ENCODE measurements around the gene COL4A1. TPM values are rescaled to one million over a fixed set of nuclear protein-coding genes. Genes with fewer than 3 reads are reported as not detected.

The COL4A1 gene
- total and polyA plus RNA-seq, 2 of the 13 experiments (the other 11 are each of a cell fraction or from before 2014, with no cell fraction given): not detected

- no TSS peak for BruUV-seq (replicated peaks)
- H3K27me3 ChIP-seq (ENCODE audit: control insufficient read depth in 1 of 2, insufficient read depth in 2 of 2, low read length in 2 of 2): peaks cover 0 to 16% of the 10 kb centered on the region in 2 experiments; a peak in 1 of 5 replicates
- peaks cover 21% of the 10 kb centered on the region for H3K4me1 ChIP-seq (ENCODE audit: insufficient read depth, low read length)
- H3K4me2 ChIP-seq (ENCODE audit: low read depth, low read length): no peak overlapping the region
- in situ Hi-C loops (cut with HindIII; ENCODE audit: extremely low pct_ligation_motif_present, low pct_unique_long_range_greater_than_20kb): no loop called here
- no peaks in the 10 kb centered on the region for H4K20me1 ChIP-seq (ENCODE audit: insufficient read depth, low read length)
- H3K27ac ChIP-seq (ENCODE audit: extremely low read length, insufficient read depth, low read length): no peak overlapping the region
- CTCF ChIA-PET (ENCODE audit: low intra/inter-chr PET ratio, low total read pairs): no interaction called here
- FAIRE-seq (no peak), ATAC-seq (no peak), DNase-seq (ENCODE audit: low spot score) (no peak)
- no peak overlapping the region for H3K4me3 ChIP-seq (replicated peaks in 1 of 3; ENCODE audit: insufficient read depth in 1 of 3, low read depth in 2 of 3, low read length in 3 of 3)
- POLR2A ChIA-PET: no interaction called here
- H3K36me3 ChIP-seq (replicated peaks in 1 of 2; ENCODE audit: control insufficient read depth in 1 of 2, insufficient read depth in 2 of 2, low read length in 2 of 2): no peaks in the 10 kb centered on the region
- H3K79me2 ChIP-seq (ENCODE audit: insufficient read depth, low read length): no peaks in the 10 kb centered on the region
- 52% methylated on average over 8 of the region's 10 CpGs for WGBS (ENCODE audit: low lambda C conversion rate)
- intact Hi-C loops (cut with micrococcal nuclease; ENCODE audit: unreplicated experiment): no loop called here
- TF ChIP-seq, protein P1, sequence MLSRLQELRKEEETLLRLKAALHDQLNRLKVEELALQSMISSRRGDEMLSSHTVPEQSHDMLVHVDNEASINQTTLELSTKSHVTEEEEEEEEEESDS (CRISPR knock-in tag; IDR thresholded peaks at IDR 0.05; ENCODE audit: borderline replicate concordance): no peak
- TF ChIP-seq AHR (CRISPR knock-in tag; IDR thresholded peaks at IDR 0.05): no peak
- no peak for TF ChIP-seq ATAD3A (CRISPR knock-in tag; IDR thresholded peaks at IDR 0.05)
- TF ChIP-seq, protein P2, sequence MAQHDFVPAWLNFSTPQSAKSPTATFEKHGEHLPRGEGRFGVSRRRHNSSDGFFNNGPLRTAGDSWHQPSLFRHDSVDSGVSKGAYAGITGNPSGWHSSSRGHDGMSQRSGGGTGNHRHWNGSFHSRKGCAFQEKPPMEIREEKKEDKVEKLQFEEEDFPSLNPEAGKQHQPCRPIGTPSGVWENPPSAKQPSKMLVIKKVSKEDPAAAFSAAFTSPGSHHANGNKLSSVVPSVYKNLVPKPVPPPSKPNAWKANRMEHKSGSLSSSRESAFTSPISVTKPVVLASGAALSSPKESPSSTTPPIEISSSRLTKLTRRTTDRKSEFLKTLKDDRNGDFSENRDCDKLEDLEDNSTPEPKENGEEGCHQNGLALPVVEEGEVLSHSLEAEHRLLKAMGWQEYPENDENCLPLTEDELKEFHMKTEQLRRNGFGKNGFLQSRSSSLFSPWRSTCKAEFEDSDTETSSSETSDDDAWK (CRISPR knock-in tag; IDR thresholded peaks at IDR 0.05): no peak
- no peak for TF ChIP-seq ZNF335 (CRISPR knock-in tag; IDR thresholded peaks at IDR 0.05)
- no peak for TF ChIP-seq RAD51 (IDR thresholded peaks at IDR 0.05; ENCODE audit: borderline replicate concordance)
- no peak for TF ChIP-seq KDM6A (CRISPR knock-in tag; IDR thresholded peaks at IDR 0.05; ENCODE audit: low read depth)
- TF ChIP-seq ZNF263 (CRISPR knock-in tag; IDR thresholded peaks at IDR 0.05): no peak
- TF ChIP-seq, protein P3, sequence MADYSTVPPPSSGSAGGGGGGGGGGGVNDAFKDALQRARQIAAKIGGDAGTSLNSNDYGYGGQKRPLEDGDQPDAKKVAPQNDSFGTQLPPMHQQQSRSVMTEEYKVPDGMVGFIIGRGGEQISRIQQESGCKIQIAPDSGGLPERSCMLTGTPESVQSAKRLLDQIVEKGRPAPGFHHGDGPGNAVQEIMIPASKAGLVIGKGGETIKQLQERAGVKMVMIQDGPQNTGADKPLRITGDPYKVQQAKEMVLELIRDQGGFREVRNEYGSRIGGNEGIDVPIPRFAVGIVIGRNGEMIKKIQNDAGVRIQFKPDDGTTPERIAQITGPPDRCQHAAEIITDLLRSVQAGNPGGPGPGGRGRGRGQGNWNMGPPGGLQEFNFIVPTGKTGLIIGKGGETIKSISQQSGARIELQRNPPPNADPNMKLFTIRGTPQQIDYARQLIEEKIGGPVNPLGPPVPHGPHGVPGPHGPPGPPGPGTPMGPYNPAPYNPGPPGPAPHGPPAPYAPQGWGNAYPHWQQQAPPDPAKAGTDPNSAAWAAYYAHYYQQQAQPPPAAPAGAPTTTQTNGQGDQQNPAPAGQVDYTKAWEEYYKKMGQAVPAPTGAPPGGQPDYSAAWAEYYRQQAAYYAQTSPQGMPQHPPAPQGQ (CRISPR knock-in tag; IDR thresholded peaks at IDR 0.05; ENCODE audit: borderline replicate concordance): no peak
- no peak for TF ChIP-seq RXRA (CRISPR knock-in tag; IDR thresholded peaks at IDR 0.05)
- no peak for TF ChIP-seq HHEX (CRISPR knock-in tag; IDR thresholded peaks at IDR 0.05)
- TF ChIP-seq ZNF839 (CRISPR knock-in tag; IDR thresholded peaks at IDR 0.05; ENCODE audit: borderline replicate concordance): no peak
- no peak for TF ChIP-seq ETV6 (CRISPR knock-in tag; conservative IDR thresholded peaks at IDR 0.05)
- no peak for TF ChIP-seq MIER2 (CRISPR knock-in tag; IDR thresholded peaks at IDR 0.05)
- no peak for TF ChIP-seq MYPOP (CRISPR knock-in tag; IDR thresholded peaks at IDR 0.05)
- no peak for TF ChIP-seq GABPB1 (CRISPR knock-in tag; IDR thresholded peaks at IDR 0.05)
- no peak for TF ChIP-seq SKI (IDR thresholded peaks at IDR 0.05; ENCODE audit: partially characterized antibody)
- TF ChIP-seq ZNF619 (CRISPR knock-in tag; IDR thresholded peaks at IDR 0.05): no peak
- no peak for TF ChIP-seq ELF4 (CRISPR knock-in tag; IDR thresholded peaks at IDR 0.05; ENCODE audit: borderline replicate concordance)
- no peak overlapping the region for H2AFZ ChIP-seq (ENCODE audit: low read length)
- no peaks in the 10 kb centered on the region for H3K9me3 ChIP-seq (ENCODE audit: low read length)
- H3K9ac ChIP-seq (ENCODE audit: insufficient read depth, low read depth, low read length): no peak overlapping the region
Observed at GRCh38 chr13:110193491-110193890, 113.5 kb downstream of the COL4A1 start.
